Esophagus muscularis mucosa (tissue), 4 donors: ENCODE measurements around the gene SLC25A44.

ENCODE experiments used
- EP300 ChIP-seq: sonication (generic); formaldehyde crosslinking; IDR thresholded peaks from one replicate; pipeline ENCODE4 v1.6.1; 2017; ENCODE audit warnings: antibody characterized with exemption
- POLR2A ChIP-seq: fragments of 450-650 bp; IDR thresholded peaks from one replicate; pipeline ENCODE4 v1.6.1; 2017; ENCODE audit warnings: antibody characterized with exemption, moderate library complexity, mild to moderate bottlenecking, low read depth
- POLR2AphosphoS5 ChIP-seq, 2 donors: sonication (generic); formaldehyde crosslinking; IDR thresholded peaks; one replicate each; pipeline ENCODE4 v1.6.1; 2017; ENCODE audit warnings: antibody characterized with exemption in 2 of 2
- TF ChIP-seq, protein P1 (sequence below), 3 experiments: fragments of 200-600 bp in 2 of 3; fragments of 450-650 bp in 1 of 3; sonication (generic) in 2 of 3; IDR thresholded peaks; one replicate each; pipeline ENCODE4 v1.5.1; 2017 to 2019; ENCODE audit warnings: antibody characterized with exemption in 3 of 3, mild to moderate bottlenecking in 2 of 3, moderate library complexity in 1 of 3

DNA sequence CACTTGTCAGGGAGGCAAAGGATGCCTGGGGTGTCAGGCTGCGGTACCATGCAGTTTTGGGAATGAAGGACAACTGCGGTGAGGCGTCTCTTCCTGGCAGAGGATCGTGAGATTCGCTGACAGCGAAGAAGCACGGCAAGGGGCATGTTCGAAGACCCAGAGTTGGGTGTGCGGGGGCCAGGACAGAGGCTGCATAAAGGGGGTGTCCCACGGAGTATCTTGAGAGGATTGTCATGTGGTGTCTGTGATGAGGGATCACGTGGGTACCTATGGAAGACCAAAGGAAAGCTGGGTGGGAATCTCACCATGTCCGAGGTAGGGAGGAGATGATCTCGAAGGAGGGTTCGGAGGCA, 372 bp downstream of the SLC25A44 start:
- TF ChIP-seq, protein P1, sequence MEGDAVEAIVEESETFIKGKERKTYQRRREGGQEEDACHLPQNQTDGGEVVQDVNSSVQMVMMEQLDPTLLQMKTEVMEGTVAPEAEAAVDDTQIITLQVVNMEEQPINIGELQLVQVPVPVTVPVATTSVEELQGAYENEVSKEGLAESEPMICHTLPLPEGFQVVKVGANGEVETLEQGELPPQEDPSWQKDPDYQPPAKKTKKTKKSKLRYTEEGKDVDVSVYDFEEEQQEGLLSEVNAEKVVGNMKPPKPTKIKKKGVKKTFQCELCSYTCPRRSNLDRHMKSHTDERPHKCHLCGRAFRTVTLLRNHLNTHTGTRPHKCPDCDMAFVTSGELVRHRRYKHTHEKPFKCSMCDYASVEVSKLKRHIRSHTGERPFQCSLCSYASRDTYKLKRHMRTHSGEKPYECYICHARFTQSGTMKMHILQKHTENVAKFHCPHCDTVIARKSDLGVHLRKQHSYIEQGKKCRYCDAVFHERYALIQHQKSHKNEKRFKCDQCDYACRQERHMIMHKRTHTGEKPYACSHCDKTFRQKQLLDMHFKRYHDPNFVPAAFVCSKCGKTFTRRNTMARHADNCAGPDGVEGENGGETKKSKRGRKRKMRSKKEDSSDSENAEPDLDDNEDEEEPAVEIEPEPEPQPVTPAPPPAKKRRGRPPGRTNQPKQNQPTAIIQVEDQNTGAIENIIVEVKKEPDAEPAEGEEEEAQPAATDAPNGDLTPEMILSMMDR (IDR thresholded peaks at IDR 0.05): no peak
- TF ChIP-seq POLR2AphosphoS5 (IDR thresholded peaks at IDR 0.05) (no peak), POLR2A (no peak), EP300 (no peak)
